GM19452 (cell line): ENCODE results near the gene KLHL28.

Source experiments
- ATAC-seq: cut with Tn5 transposase; IDR thresholded peaks from one replicate; pipeline ENCODE4 v1.9.1; 2021; ENCODE audit not compliant: unreplicated experiment

The KLHL28 gene

GRCh38 chr14:44961554-44962333 is at the start of gene KLHL28, which contains the start of gene TOGARAM1:
Gene KLHL28 (minus strand): TSS chr14:44961947. CDS start chr14:44945928, 16,019 bp downstream.
Gene TOGARAM1 (plus strand): TSS chr14:44962190. CDS start chr14:44962422, 232 bp downstream.
- ATAC-seq: peak; percentile 93

- no peak for ATAC-seq
These were observed 42.2 kb upstream of the KLHL28 start for GRCh38 chr14:45003924-45004323.

- ATAC-seq: no peak
These were observed 34.1 kb upstream of the KLHL28 start for GRCh38 chr14:44995770-44996294.

GRCh38 chr14:44995196-44995595 is 33.4 kb upstream of the KLHL28 start:
- ATAC-seq: no peak

GRCh38 chr14:44990533-44990932 is 28.8 kb upstream of the KLHL28 start:
- ATAC-seq: no peak

GRCh38 chr14:44989497-44990440 is 28.0 kb upstream of the KLHL28 start:
- ATAC-seq: no peak

- ATAC-seq: no peak
These were observed 26.9 kb upstream of the KLHL28 start for GRCh38 chr14:44988694-44989093.

- no peak for ATAC-seq
These were observed 20.8 kb upstream of the KLHL28 start for GRCh38 chr14:44982594-44982993.

GRCh38 chr14:44981198-44981597 is 19.5 kb upstream of the KLHL28 start:
- no peak for ATAC-seq

GRCh38 chr14:44979740-44980356 is 18.1 kb upstream of the KLHL28 start:
- no peak for ATAC-seq

GRCh38 chr14:44979273-44979672 is 17.5 kb upstream of the KLHL28 start:
- ATAC-seq: no peak

- no peak for ATAC-seq
These were observed 9.7 kb upstream of the KLHL28 start for GRCh38 chr14:44971459-44971858.

- ATAC-seq: no peak
These were observed 9.2 kb upstream of the KLHL28 start for GRCh38 chr14:44970907-44971306.

- ATAC-seq: no peak
These were observed 7.0 kb upstream of the KLHL28 start for GRCh38 chr14:44968714-44969113.

- no peak for ATAC-seq
These were observed 5.0 kb upstream of the KLHL28 start for GRCh38 chr14:44966601-44967336.

- no peak for ATAC-seq
These were observed 2.1 kb upstream of the KLHL28 start for GRCh38 chr14:44963775-44964380.

- ATAC-seq: no peak
These were observed 1.3 kb upstream of the KLHL28 start for GRCh38 chr14:44963044-44963528.

GRCh38 chr14:44962334-44963043 is 742 bp upstream of the KLHL28 start:
- ATAC-seq: peak; percentile 25

GRCh38 chr14:44961151-44961553 is 595 bp downstream of the KLHL28 start:
- ATAC-seq: peak; percentile 13
